SW480 (cell line): ENCODE measurements around the gene TSPAN12.
A peak's percentile ranks its signal among the peaks of the same experiment; 100 is the strongest.
"Not testable (repeated sequence)": the region's sequence is repeated elsewhere in the genome, so short reads cannot be mapped to it uniquely, and the experiment has no call there.

Experiments
- DNase-seq: peaks from one replicate; pipeline ENCODE4 v3.0.0-alpha.2; 2016; ENCODE audit warnings: low spot score

The TSPAN12 gene

DNA sequence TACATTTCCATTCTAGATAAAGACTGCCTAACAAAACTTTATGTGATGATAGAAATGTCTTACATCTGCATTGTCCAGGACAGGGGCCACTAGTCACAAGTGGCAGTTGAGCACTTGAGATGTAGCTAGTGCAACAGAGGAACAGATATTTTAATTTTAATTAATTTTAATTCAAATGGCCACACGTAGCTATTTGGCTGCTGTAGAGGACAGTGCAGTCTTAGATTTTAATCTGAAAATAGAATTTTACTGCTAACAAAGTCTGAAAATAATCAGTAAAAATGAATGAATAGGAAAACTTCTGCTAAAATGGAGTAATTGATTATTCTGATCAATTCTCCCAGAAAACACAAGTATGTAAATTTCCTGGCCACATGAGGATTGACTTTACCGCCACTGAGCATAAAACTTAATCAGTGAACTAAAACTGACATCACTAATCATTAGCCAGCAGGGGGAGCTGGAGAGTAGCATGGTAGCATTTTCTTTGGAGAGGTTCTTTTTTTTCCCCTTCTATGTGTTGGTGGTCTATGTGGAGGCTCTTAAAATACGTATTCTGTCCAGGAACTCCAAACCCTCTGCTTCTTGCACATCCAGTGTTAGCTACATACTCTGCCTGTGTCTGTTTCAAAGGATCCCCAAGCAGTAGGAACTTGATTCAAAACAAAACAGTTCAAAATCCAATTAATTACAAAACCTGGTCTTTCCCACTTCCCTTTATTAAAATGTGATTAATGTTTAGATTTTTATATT, 52.1 kb downstream of the TSPAN12 start:
- DNase-seq, result peak; percentile 59

- no peak for DNase-seq
These were observed 55.2 kb downstream of the TSPAN12 start for GRCh38 chr7:120802751-120803150.

DNA sequence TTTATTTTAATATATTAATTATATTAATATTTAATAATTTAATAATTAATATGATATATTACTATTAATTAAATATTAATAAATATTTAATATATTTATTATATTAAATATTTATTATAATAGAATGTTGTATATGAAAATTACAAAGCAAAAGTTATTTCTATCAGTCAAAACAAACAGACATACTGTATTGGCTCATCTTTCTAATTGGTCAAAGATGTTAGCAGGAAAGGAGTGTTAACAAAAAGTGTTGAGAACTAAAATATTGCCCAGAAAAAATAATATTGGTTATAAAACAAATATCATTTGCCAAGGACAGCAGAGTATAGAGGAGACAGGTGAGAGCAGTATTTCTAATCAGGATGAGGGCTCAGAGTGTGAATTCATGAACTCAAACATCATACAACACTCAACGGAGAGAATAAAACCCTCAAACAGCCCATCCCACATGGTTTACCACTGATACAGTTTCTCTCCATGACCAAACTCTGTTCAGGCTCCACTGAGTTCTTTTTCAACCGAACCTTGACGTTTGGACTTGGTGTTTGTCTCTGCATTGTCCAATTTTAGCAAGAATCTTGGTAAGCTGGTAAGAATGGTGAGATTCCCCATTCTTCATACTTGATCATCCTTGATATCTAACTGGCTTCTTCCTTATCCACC, 58.0 kb downstream of the TSPAN12 start:
- no peak for DNase-seq

- DNase-seq, result no peak
These were observed 58.8 kb downstream of the TSPAN12 start for GRCh38 chr7:120799147-120799546.

GRCh38 chr7:120797026-120797645, 60.8 kb downstream of the TSPAN12 start:
- DNase-seq, result no peak

GRCh38 chr7:120794106-120794729, 63.7 kb downstream of the TSPAN12 start:
- DNase-seq, result no peak

DNA sequence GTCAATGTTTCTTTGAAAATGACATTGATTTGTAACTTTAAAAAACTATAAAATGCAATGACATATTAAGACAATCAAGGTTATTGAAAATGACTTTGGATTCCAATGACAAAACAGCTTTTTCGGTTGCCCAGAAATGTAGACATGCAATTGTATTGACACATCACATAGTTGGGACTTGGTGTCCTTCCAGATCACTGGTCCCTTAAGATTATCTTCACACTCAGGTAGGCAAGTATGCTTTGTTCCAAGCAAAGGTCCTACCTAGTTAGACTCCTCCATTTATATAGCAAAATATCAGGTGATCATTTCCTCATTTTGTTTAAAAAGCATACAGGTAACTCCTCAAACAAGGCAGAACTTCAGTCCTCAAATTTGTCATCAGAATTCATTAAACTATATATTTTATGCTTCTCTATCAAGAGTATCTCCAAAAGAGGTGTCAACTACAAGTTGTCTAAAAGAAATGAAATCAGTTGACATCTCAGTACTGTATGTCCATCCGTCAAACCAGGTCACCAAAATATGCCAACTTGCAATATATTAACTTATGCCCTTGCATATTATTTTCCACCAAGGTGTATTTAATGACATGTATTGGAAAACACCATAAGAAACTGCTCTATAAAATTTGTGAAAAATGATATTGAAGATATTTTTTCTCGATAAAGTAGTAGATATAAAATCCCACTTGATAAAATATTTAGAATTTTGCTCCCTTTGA, 64.6 kb downstream of the TSPAN12 start:
- DNase-seq, result no peak

- DNase-seq, result no peak
These were observed 65.1 kb downstream of the TSPAN12 start for GRCh38 chr7:120792861-120793130.

GRCh38 chr7:120792091-120792860, 65.7 kb downstream of the TSPAN12 start:
- DNase-seq, result peak; percentile 65

DNA sequence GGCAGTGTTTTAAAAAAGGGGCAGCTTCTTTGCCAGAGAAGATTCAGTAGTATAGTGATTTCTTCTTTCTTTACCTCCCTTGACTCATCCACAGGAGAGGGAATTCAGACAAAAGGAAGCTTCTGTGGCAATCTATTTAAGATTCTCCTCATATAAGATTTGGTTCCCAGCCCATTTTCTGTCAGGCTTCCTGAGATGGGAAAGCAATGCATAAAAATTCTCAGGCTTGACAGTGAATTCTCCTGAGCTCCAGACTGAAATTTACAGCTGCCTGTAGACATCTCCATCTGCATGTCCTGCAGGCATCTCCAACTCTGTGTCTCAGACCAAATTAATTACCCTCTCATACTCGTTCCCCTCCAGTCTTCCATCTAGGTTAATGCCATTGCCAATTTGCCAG, 72.8 kb downstream of the TSPAN12 start:
- no peak for DNase-seq

GRCh38 chr7:120783721-120784120, 74.2 kb downstream of the TSPAN12 start:
- no peak for DNase-seq

DNA sequence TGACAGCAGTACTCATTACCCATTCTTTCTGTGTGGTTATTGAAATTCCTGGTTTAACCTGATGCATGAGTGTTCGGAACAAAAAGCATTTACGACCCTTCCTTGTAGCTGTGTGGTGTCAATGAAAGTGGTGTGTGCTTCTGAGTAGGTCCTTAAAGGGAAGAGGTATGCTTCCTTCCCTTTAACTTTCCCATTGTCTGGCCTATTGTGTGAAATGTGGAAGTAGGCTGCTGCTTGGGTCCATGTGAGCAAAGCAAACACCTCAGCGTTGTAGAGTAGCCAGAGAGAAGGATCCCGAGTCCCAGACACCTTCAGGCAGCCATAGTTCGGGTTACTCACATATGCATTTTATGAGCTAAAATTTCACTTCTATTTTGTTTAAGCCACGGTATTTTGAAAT, 74.7 kb downstream of the TSPAN12 start:
- no peak for DNase-seq

GRCh38 chr7:120781924-120782323, 76.0 kb downstream of the TSPAN12 start:
- DNase-seq, result not testable (repeated sequence)

GRCh38 chr7:120780938-120781337, 77.0 kb downstream of the TSPAN12 start:
- DNase-seq, result no peak

DNA sequence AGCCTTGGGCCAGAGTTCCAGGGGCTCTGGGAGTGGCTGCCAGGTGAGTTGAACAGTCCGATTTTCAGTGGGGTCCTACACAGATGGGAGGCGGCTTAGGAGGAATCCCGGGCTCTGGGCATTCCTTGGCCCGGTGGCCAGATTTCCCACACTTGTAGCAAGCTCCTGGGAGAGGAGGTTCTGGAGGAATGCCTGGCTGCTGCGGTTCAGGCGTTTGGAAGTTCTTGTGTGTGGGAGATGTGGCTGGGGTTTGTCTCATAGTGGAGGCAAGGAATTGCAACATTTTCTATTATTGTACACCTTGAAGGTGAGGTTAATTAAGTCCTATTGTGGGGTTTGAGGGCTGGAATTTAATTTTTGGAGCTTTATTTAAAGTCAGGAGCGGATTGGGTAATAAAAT, 77.5 kb downstream of the TSPAN12 start:
- not testable (repeated sequence) for DNase-seq

DNA sequence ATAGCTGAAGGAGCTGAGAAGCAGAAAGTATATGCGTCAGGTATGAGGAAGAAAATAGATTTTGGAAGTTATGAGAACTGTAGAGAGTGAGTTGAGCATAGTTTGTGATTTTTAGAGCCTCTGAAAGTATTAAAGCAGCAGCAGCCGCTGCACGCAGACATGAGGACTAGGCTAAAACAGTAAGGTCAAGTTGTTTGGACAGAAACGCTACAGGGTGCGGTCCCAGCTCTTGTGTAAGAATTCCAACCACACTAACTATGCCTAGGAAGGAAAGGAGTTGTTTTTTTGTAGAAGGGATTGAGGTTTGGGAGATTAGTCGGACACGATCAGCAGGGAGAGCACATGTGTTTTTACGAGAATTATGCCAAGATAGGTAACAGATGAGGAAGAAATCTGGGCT, 78.9 kb downstream of the TSPAN12 start:
- DNase-seq, result not testable (repeated sequence)

GRCh38 chr7:120775755-120776154, 82.2 kb downstream of the TSPAN12 start:
- no peak for DNase-seq

DNA sequence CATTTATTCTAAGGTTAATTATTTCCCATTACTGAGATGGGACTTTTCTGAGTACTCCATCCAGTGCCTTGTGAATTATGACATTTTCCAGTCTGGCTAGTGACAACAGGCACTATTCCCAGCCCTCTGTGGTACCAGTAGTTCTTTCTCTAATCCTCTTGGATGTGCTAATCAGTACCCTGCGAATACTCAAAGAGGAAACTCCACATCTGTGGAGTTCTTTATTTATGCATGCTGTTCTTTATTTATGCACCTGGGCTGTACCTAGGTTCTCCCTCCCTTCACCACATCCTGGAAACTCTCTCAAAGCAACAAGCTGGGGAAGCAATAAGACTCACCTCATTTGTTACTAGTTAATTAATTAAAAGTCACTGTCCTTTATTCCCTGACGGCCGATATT, 83.5 kb downstream of the TSPAN12 start:
- DNase-seq, result no peak

- no peak for DNase-seq
These were observed 87.7 kb downstream of the TSPAN12 start for GRCh38 chr7:120770206-120770605.

DNA sequence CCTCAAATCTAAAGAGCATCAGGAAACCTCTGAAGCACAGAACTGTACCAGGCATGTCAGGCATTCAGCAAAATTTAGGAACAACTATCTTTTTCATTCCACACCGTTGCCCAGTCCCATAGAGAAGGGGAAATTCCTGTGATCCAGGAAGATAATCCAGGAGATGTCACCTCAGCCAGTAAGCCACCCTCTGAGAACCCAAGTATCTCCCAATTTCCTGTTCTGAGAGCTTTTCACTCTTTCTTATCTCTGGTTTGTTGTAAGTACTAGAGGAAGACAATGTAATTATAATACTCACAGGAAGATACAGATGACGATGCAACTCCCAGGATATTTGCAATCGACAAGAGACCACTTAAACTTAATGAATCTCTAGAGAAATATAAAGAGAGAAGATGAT, 97.1 kb downstream of the TSPAN12 start:
- DNase-seq, result no peak

GRCh38 chr7:120760050-120760449, 97.9 kb downstream of the TSPAN12 start:
- no peak for DNase-seq

GRCh38 chr7:120743128-120743527, 114.8 kb downstream of the TSPAN12 start:
- no peak for DNase-seq
